HG02763 (cell line): ENCODE measurements around the gene NOS1.
"Not testable (repeated sequence)": the region's sequence is repeated elsewhere in the genome, so short reads cannot be mapped to it uniquely, and the experiment has no call there.

Experiments
- ATAC-seq: cut with Tn5 transposase; IDR thresholded peaks from one replicate; pipeline ENCODE4 v1.9.1; 2021; ENCODE audit warnings: mild to moderate bottlenecking, moderate library complexity; ENCODE audit not compliant: unreplicated experiment

NOS1 gene

DNA sequence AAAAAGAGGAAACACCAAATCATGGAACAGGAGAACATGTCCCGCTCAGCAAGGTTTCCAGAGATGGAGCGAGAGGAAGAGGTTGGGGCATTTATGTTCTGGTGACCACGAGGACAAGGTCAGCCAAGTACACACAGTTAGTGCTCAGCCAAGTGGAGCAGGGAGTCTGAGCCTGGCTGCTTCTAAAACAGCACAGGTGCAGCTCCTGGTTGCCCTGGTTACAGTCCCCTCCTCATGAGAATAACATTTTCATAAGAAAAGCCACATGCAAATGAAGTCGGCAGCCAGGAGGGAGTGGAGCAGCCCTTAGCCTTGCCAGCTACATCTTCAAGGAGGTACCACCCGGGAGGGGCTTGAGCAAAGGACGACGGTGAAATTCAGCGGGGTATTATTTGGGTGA, 81.8 kb downstream of the NOS1 start:
- no peak for ATAC-seq

DNA sequence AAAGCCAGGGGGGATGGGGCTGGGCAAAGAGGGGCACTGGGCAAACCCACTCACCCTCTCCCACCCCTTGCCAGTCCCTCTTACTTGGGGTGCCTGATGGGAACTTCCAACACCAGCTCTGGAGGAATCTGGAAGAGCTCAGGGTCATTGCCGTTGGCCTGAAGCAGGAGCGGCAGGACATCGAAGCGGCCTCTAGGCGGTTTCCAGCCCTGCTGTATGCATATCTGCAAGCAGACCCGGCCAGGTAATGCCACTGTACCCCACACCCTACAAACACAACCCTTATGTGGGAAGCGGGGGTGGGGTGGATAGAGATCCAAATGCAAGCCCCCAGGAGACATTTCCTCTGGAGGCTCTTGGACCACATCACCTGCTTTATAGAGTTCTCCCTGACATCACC, 83.6 kb downstream of the NOS1 start:
- no peak for ATAC-seq

DNA sequence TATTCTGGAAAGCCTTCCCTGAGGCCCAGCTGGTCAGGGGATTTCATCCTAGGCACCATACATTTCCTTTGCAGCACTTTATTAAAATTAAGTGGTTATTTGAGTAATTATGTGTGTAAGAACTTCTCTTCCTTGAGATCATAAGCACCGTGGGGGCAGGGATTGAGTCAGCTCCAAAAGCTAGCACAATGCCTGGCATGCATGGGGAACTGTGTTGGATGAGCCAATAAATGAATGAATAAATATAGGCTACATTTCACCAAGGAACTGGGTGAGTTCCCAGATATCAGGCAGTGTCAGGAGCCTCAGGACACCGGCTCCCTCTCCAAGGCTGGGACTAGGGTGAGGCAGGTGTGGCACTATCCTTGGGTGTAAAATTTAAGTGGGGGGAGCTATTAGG, 88.3 kb downstream of the NOS1 start:
- ATAC-seq = no peak

DNA sequence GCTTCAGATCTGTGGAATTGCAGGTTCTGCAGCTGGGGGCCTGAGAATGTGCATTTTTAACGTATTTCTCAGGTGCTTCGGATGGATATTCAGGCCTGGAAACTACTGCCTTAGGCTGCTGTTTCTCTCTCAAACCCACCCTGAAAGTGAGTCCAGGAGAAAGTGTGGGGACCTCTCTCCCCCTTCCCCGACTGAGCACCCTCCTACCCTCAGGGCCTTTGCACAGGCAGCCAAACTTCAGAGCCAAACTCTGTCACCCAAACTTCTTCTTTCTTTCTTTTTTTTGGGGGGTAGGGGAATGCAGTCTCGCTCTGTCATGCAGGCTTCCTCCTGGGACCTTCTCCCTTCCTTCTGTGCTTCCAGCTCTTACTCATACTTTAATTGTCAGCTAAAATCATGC, 88.7 kb downstream of the NOS1 start:
- ATAC-seq = no peak

DNA sequence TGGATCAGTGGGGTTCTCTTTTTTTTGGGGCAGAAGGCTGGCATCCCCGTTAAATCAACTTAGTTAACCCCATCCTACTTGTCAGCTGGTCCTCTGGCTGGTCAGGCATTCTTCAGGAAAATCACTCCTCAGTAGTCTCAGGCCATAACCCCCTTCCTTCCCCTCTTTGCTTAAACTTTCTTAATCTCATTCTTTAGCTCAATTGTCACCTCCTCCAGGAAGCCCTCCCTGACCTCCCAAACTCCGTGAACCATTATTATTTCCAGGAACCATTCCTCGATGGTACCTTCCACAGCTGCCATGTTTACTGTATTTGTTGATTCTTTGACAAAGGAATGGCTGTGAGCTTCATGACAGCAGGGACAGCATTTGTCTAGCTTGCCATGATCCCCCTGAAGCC, 98.7 kb downstream of the NOS1 start:
- ATAC-seq = no peak

DNA sequence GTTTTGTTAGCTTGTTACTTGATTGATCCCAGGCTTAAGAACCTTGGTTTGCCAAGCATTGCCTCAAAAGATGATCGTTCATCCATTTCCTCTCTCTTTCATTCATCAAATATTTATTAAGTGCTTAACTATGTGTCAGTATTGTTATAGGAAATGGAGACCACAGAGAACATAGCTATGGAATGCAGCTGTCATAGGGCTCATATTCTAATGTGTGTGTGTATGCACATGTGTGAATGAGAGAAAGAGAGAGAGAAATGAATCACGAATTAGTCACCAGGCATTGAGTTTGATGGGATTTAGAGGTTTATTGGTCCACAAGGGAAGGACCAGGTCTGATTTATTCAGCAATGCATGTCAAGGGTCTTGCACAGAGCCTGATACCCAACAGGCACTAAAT, 100.2 kb downstream of the NOS1 start:
- ATAC-seq = no peak

DNA sequence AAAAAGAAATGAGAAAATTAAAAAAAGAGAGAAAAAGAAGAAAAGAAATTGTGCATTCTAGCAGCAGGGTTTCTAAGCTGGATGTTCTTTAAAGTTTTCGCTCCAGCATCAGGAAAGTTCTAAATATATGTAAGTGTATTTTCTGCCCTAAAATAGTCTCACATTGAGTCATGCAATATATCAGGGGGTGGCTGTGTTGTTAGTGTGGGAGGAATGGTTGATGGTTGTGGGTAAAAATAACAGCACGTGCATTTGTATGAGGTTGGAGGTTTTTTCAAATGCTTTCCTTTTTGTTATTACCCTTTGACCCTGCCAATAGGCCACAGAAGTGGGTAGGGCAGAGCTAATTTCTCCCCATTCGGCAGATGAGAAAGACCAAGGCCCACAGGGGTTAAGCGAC, 106.0 kb downstream of the NOS1 start:
- no peak for ATAC-seq

DNA sequence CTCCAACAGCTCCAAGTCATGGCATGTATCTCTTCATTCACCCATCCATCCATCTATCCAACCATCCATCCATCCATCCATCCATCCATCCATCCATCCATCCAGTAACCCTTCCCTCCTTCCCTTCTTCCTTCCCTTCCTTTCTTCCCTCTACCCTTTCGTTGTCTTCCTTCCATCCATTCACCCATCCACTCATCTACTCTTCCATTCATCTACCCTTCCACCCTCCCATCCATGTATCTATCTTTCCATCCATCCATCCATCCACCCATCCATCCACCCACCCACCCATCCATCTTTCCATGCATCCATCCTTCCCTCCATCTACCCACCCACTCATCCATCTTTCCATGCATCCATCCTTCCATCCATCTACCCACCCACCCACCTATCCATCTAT, 117.9 kb downstream of the NOS1 start:
- no peak for ATAC-seq

DNA sequence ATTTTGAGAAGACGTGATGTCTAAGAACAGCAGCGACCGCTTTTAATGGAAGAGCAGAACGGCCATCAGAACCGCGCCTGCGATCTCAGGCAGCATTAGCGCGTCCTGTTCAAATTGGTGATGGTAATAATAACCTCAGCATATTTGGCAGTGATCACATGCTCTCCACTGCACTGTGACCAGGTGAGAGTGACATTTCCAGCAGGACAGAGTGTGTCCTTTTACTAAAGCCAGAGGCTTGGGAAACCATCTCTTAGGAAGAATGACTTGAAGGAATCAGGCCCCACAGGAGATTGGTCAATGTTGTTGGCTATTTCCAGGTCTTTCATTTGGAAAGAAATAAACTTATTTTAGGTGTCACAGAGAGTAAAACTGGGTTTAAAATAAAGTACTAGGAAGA, 119.7 kb downstream of the NOS1 start:
- no peak for ATAC-seq

DNA sequence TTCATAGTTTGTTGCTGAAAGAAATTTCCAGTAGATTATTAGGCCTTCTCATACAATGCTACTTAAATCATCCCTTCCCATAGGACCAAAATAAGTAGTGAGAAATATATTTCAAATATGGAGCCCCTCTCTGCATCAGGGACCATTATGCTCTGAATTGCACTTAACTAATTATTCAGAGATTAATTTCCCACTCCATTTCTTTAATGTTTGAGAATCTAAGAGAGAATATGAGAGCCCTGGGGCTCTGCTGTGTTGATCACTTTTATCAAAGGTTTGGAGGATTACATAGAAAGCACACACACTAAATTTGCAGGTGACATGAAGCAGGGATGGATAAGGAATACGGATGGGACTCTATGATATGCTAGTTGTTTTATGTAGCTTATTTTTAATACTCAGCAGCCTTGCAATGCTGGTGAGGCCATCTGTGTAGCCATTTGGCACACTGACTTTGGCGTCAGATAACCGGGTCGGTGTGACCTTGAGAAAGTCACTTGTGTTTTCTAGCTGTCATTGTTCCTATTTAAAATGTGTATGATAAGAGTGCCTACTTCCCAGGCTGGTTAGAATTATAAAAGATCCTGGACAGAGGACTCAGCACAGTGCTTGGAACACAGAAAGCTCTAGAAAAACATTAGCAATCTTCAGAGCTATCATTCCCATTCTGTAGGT, 121.2 kb downstream of the NOS1 start:
- no peak for ATAC-seq

DNA sequence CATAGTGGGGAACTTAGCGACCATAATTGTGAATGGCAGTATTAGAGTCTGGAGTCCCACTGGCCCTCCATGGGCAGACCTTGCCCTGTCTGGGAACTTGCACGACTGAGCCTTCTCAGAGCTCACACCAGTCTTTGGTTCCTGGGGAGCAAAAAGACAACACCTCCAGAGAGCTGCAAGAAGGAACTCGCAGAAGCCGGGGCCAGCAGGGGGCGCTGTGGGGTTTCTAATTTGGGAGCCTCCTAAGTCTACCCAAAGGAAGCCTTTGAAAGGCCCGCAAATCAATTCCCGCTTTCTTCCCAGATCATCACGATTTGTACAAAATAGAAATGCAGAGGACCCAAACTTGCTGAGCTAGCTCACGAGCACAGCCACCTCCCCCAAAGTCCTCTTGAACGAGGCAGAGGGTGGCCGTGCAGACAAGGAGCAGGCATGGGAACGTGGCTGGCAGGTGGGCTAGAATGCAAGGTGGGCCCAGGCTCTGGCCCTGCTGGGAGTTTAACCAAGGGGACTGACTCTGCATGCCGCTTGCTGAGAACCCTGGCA, 124.9 kb downstream of the NOS1 start:
- no peak for ATAC-seq

DNA sequence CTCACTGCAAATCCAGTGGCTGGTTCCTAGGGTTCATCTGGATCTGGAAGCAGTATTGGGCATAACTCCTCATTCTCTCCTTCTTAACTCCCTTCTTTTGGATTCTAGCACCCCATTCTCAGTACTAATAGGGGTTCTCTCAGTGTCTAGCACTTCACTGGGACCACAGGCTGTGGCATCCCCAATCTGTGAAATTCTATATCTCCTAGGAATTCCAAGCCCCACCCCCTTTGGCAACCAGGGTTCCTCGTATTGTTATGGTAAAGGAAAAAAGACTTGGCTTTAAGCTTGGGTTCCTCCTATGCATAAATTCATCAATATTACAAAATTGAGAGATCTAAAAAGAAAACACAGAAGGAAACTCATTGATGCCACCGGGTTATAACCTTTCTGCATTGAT, 126.2 kb downstream of the NOS1 start:
- no peak for ATAC-seq

DNA sequence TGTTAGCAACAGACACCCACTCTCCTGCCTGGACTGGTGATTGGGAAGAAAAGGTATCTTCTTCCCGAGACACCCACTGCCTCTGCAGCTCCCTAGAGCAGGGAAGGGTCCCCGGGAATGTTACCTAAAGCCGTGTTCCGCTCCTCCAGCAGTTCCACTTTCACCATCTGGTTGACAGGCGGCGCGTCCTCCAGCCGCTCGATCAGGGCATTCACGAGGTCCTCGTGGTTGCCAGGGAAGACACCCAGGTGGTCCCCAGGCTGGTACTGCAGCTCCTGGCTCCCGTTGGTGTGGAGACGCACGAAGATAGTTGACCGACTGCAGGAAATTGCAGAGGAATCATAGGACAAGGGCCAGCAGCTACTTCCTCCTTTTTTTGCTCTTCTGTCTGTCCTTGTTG, 127.0 kb downstream of the NOS1 start:
- no peak for ATAC-seq

DNA sequence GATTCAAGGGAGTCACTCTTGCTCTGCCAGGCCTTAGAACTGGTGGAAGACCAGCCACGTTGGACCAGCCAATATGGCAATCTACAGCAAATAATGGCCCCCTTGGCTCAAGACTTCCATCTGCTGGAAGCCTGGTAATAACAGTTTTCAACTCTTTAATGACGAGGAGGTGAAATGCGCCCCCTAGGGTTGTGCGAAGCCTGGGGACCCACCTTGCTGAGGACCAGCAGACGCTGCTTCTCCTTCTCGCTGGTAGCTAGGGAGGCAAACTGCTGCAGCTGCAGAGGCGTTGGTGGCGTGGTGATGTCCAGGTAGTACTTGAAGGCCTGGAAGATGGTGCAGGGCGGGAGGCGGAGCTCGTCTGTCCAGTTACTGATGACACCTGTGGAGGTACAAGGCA, 129.7 kb downstream of the NOS1 start:
- ATAC-seq = no peak

DNA sequence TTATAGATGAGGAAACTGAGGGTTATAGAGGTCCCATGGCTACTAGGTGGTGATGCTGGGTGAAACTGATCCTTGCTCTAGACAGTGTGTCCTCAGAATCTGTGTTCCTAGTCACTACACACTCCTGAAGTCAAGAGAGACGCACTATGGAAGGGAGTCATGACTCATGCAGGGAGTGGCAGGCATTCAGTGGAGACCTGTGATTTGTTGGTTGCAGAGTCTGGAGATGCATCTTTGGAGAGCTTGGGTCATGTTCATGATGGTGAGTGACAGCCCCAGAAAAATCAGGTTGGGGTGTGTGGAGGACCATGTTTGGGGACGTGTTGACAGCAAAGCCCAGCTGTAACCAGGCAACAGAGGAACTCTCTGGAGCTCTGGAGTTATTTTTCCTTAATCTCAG, 133.2 kb downstream of the NOS1 start:
- ATAC-seq = no peak

DNA sequence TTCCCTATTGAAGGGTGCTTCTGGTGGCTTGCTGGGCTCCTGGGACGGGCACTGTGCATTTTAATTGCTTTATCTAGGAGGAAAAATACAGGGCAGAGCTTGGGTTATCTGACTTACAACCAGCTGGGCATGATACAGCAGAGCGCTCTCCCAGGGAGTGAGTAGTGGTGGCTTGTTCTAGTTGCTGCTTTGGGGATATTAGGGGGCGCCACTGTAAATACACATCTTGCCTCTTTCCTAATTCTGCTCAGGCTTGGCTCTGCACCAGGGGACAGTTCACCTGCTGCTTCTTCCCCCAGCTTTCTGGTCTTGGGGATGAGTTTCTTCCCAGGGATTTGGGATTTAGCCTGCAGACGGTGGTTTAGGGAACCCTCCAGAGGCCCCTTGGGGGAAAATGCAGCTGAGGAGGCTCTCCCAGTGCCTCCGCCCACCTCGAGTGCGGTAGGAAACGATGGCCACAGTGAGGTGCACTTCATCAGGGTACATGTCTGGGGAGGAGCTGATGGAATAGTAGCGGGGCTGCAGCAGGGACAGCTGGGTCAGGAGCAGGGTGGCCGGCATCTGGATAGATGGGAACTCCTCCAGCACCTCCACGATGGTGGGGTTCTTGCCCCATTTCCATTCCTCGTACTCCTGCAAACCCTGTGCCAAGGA, 134.3 kb downstream of the NOS1 start:
- ATAC-seq = no peak

DNA sequence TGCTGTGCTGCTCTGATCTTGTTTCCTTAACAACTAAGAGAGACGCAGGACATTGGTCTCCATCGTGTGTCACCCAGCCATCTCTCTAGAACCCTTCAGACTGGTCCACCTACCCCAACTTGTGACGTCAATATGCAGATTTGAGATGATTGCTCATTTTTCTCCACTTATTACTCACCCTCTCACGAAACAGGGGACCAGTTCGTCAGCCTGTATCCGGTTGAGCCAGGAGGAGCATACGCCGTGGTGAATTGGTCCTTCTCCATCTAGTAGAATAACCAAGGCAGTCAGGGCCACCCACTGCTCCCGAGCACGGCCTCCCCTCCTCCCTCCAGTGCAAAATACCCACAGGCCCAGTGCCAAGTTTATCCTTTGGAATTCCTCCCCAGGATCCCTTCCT, 134.9 kb downstream of the NOS1 start:
- ATAC-seq = no peak

DNA sequence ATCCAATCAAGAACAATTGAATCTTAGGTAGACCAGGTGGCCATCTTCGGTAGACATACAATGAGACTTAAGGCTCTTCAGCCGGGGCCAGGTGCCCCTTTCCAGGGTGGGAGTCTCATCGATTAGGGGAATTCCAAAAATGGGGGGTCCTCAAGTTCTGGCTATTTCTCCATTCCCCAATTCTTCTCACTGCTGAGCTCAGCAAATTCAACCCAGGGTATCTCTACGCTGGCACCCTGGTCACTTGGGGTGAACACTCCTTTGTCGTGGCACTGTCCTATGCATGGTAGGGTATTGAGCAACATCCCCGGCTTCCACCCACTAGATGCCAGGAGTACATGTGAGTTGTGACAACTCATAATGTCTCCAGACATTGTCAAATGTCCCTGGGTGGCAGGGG, 136.2 kb downstream of the NOS1 start:
- ATAC-seq = no peak

DNA sequence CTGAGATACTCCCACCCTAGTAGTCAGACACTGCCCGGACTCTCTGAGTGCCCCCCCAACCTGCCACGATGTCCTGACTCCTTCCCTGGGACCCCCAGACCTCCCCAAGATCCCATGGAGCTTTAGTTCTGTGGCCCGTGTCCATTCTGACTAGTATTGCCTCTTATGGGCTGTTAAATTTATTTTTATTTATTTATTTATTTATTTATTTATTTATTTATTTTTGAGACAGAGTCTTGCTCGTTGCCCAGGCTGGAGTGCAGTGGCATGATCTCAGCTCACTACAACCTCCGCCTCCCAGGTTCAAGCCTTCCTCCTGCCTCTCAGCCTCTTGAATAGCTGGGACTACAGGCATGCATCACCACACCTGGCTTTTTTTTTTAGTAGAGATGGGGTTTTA, 140.5 kb downstream of the NOS1 start:
- not testable (repeated sequence) for ATAC-seq

DNA sequence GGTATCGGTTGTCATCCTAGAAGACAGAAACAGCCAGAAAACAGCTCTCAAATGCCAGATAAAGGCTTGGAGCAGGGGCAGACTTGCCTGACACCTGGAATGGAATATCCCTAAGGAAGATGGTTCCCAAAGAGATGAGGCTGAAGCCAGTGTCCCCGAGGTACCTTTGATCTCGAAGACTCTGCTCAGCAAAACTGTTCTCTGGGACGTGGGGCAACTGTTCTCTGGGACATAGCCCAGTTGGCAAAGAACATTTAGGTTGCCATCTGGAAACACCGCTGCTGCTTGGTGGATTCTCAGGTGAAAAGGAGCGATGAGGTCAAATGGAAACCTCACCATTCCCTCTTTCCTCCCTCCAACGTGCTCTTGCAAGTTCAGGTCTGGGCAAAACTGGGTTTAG, 143.3 kb downstream of the NOS1 start:
- ATAC-seq = no peak

DNA sequence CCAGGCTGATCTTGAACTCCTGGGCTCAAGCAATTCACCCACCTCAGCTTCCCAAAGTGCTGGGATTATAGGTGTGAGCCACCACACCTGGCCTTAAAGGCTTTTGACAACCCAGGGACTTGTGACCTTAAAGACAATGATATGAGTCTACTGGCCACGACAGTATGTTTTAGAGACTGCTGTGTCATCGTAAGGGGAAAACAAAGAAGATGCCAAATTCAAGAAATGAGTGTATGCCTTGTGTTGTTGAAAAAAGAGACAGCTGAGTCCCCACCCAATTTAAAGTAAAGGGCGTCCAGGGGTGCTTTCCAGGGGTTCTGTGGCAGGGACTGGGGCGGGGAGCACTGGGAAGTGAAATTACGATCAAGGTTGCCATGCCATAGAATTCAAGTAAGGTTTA, 144.7 kb downstream of the NOS1 start:
- no peak for ATAC-seq

DNA sequence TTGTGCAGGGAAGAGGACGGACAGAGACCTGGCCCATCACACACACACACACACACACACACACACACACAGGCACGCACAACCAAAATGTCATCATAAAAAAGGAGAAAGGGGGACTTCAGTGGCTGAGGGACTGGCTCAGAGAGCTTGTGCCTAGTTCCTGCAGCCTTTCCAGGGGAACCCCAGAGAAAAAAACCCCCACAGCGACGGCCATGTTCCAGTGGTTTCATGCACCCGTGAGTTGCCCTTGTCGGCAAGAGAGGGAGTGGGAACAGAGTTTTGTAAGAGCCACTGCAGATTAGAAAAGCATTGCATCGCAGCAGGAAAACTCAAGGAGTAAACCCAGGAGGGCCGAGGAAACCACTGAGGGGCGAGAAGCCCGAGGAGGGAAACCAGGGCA, 146.6 kb downstream of the NOS1 start:
- ATAC-seq = no peak

DNA sequence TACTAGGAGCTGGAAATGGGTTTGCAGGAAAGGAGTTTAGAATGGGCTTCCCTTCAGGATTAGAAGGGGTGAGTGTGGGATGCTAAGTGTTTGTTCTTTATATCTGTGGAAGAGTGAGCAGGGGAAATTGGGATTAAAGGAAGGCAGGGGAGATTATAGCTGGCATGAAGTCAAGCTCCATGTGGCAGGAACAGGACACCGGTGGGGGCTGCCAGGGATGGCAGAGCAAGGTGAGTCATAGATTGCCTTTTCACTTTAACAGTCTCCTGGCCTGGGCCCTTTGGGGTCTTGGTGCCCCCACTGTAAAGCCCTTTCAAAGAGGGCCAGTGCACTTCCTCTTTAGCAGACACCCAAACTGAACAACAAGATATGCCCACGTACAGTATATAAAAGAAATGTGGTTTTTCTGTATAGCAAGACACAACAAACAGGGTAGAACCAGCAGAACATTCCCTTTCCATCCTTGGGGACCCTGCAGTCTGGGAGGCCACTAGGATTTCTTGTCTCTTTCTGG, 148.1 kb downstream of the NOS1 start:
- no peak for ATAC-seq
